ENCODE measurements around the gene PLXNA4.

PLXNA4 gene

GRCh38 chr7:132388688-132389087 lies 187.6 kb downstream of the PLXNA4 start:
- no peak for TF ChIP-seq TAF1 (IDR thresholded peaks at IDR 0.05; ENCODE audit: borderline replicate concordance, insufficient read depth, low read length)
- TF ChIP-seq FOXP2 (optimal IDR thresholded peaks at IDR 0.05; ENCODE audit: borderline replicate concordance, extremely low read depth, extremely low read length, insufficient read depth) = no peak
- no peak for TF ChIP-seq POLR2AphosphoS5 (IDR thresholded peaks at IDR 0.05; ENCODE audit: low read depth, low read length)
- TF ChIP-seq SIN3A (IDR thresholded peaks at IDR 0.05; ENCODE audit: borderline replicate concordance, insufficient read depth, low read length) = no peak
- TF ChIP-seq, protein P1, sequence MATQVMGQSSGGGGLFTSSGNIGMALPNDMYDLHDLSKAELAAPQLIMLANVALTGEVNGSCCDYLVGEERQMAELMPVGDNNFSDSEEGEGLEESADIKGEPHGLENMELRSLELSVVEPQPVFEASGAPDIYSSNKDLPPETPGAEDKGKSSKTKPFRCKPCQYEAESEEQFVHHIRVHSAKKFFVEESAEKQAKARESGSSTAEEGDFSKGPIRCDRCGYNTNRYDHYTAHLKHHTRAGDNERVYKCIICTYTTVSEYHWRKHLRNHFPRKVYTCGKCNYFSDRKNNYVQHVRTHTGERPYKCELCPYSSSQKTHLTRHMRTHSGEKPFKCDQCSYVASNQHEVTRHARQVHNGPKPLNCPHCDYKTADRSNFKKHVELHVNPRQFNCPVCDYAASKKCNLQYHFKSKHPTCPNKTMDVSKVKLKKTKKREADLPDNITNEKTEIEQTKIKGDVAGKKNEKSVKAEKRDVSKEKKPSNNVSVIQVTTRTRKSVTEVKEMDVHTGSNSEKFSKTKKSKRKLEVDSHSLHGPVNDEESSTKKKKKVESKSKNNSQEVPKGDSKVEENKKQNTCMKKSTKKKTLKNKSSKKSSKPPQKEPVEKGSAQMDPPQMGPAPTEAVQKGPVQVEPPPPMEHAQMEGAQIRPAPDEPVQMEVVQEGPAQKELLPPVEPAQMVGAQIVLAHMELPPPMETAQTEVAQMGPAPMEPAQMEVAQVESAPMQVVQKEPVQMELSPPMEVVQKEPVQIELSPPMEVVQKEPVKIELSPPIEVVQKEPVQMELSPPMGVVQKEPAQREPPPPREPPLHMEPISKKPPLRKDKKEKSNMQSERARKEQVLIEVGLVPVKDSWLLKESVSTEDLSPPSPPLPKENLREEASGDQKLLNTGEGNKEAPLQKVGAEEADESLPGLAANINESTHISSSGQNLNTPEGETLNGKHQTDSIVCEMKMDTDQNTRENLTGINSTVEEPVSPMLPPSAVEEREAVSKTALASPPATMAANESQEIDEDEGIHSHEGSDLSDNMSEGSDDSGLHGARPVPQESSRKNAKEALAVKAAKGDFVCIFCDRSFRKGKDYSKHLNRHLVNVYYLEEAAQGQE (IDR thresholded peaks at IDR 0.05; ENCODE audit: insufficient read depth in 1 of 2, low read depth in 2 of 2, low read length in 2 of 2) = no peak

- TF ChIP-seq SIN3A (IDR thresholded peaks at IDR 0.05; ENCODE audit: borderline replicate concordance, insufficient read depth, low read length) (no peak), POLR2AphosphoS5 (IDR thresholded peaks at IDR 0.05; ENCODE audit: low read depth, low read length) (no peak), TAF1 (IDR thresholded peaks at IDR 0.05; ENCODE audit: borderline replicate concordance, insufficient read depth, low read length) (no peak), FOXP2 (optimal IDR thresholded peaks at IDR 0.05; ENCODE audit: borderline replicate concordance, extremely low read depth, extremely low read length, insufficient read depth) (no peak)
- TF ChIP-seq, protein P1 (IDR thresholded peaks at IDR 0.05; ENCODE audit: insufficient read depth in 1 of 2, low read depth in 2 of 2, low read length in 2 of 2) = no peak
Observed at GRCh38 chr7:132387596-132387995, 188.7 kb downstream of the PLXNA4 start.

GRCh38 chr7:132386201-132386681 lies 190.0 kb downstream of the PLXNA4 start:
- TF ChIP-seq POLR2AphosphoS5 (IDR thresholded peaks at IDR 0.05; ENCODE audit: low read depth, low read length) (no peak), SIN3A (IDR thresholded peaks at IDR 0.05; ENCODE audit: borderline replicate concordance, insufficient read depth, low read length) (peak; percentile 81; the same call in 1 of the 2 replicates), TAF1 (IDR thresholded peaks at IDR 0.05; ENCODE audit: borderline replicate concordance, insufficient read depth, low read length) (no peak)
- TF ChIP-seq, protein P1 (IDR thresholded peaks at IDR 0.05; ENCODE audit: insufficient read depth in 1 of 2, low read depth in 2 of 2, low read length in 2 of 2) = 0 out of 4 replicates have a peak, but pooled peaks of 1 of the 2 experiments have one; percentile 32

- no peak for TF ChIP-seq POLR2AphosphoS5 (IDR thresholded peaks at IDR 0.05; ENCODE audit: low read depth, low read length)
Observed at GRCh38 chr7:132383962-132384361, 192.3 kb downstream of the PLXNA4 start.

GRCh38 chr7:132381742-132382472 lies 194.4 kb downstream of the PLXNA4 start:
- TF ChIP-seq, protein P1 (IDR thresholded peaks at IDR 0.05; ENCODE audit: insufficient read depth in 1 of 2, low read depth in 2 of 2, low read length in 2 of 2) = no peak
- TF ChIP-seq SIN3A (IDR thresholded peaks at IDR 0.05; ENCODE audit: borderline replicate concordance, insufficient read depth, low read length) (no peak), POLR2AphosphoS5 (IDR thresholded peaks at IDR 0.05; ENCODE audit: low read depth, low read length) (no peak)
